OCI-M1 (cell line): ENCODE data around the gene RBBP8NL.

ENCODE experiments used
- DNase-seq: peaks from one replicate; lab custom pipeline; 2025; lab: John Stamatoyannopoulos, UW

The RBBP8NL gene

GRCh38 chr20:62420846-62421715, 6.3 kb downstream of the RBBP8NL start:
- no peak for DNase-seq

GRCh38 chr20:62419759-62420158, 7.6 kb downstream of the RBBP8NL start:
- DNase-seq: no peak

GRCh38 chr20:62418709-62419487, 8.4 kb downstream of the RBBP8NL start:
- DNase-seq: no peak

GRCh38 chr20:62417981-62418708, 9.2 kb downstream of the RBBP8NL start:
- no peak for DNase-seq

GRCh38 chr20:62416651-62417637, 10.4 kb downstream of the RBBP8NL start:
- no peak for DNase-seq

GRCh38 chr20:62415354-62416111, 11.8 kb downstream of the RBBP8NL start:
- DNase-seq: no peak

GRCh38 chr20:62413896-62414481, 13.3 kb downstream of the RBBP8NL start:
- peak; percentile 15 for DNase-seq

- no peak for DNase-seq
Measured at GRCh38 chr20:62413025-62413570, 14.2 kb downstream of the RBBP8NL start.

- no peak for DNase-seq
Measured at GRCh38 chr20:62412194-62413024, 14.9 kb downstream of the RBBP8NL start.

- DNase-seq: no peak
Measured at GRCh38 chr20:62411479-62412193, 15.7 kb downstream of the RBBP8NL start.

- DNase-seq: no peak
Measured at GRCh38 chr20:62410746-62411478, 16.4 kb downstream of the RBBP8NL start.

- peak; percentile 59 for DNase-seq
Measured at GRCh38 chr20:62409931-62410745, 17.2 kb downstream of the RBBP8NL start.

- no peak for DNase-seq
Measured at GRCh38 chr20:62409086-62409853, 18.1 kb downstream of the RBBP8NL start.

- no peak for DNase-seq
Measured at GRCh38 chr20:62408640-62409039, 18.7 kb downstream of the RBBP8NL start.

- no peak for DNase-seq
Measured at GRCh38 chr20:62408055-62408454, 19.3 kb downstream of the RBBP8NL start.
